AG09309 (cell line): ENCODE data around the gene CSF3.
A peak's percentile ranks its signal among the peaks of the same experiment; 100 is the strongest.

Experiments
- DNase-seq: peaks from one replicate; pipeline ENCODE4 v3.0.0-alpha.2; 2010; ENCODE audit warnings: low read depth
- H3K4me3 ChIP-seq: 2 replicates; pipeline ENCODE4 v1.5.1; 2011; ENCODE audit warnings: mild to moderate bottlenecking, low read depth, low read length, moderate library complexity; ENCODE audit not compliant: control insufficient read depth
- TF ChIP-seq, protein P1 (sequence below): IDR thresholded peaks from 2 replicates; pipeline ENCODE4 v1.5.1; 2011; ENCODE audit warnings: mild to moderate bottlenecking, low read depth, low read length, inconsistent platforms; ENCODE audit not compliant: insufficient read depth, control insufficient read depth; ENCODE audit errors: missing control alignments

The CSF3 gene

DNA sequence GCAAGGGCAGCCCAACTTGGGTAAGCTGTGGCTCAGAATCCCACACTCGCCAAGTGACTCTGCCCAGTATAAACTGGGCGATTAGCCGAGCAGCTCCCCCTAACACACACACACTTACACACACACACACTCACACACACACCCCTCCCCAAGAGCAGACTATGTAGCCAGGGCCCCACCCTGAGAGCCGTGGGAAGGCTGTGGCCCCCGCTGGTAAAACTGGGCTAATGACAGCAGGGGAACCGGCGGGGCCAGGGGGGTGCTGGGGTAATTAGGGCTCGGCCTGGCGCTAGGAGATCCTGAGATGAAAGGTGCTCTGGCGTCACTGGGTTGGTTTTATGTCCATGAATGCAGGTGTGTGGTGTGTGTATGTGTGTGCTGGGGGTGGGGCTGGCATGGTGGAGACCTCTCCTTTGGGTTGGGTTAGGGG lies 46.4 kb downstream of the CSF3 start:
- TF ChIP-seq, protein P1, sequence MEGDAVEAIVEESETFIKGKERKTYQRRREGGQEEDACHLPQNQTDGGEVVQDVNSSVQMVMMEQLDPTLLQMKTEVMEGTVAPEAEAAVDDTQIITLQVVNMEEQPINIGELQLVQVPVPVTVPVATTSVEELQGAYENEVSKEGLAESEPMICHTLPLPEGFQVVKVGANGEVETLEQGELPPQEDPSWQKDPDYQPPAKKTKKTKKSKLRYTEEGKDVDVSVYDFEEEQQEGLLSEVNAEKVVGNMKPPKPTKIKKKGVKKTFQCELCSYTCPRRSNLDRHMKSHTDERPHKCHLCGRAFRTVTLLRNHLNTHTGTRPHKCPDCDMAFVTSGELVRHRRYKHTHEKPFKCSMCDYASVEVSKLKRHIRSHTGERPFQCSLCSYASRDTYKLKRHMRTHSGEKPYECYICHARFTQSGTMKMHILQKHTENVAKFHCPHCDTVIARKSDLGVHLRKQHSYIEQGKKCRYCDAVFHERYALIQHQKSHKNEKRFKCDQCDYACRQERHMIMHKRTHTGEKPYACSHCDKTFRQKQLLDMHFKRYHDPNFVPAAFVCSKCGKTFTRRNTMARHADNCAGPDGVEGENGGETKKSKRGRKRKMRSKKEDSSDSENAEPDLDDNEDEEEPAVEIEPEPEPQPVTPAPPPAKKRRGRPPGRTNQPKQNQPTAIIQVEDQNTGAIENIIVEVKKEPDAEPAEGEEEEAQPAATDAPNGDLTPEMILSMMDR: no peak
- DNase-seq: no peak
- no peak overlapping the region for H3K4me3 ChIP-seq

GRCh38 chr17:40062329-40063186 lies 47.3 kb downstream of the CSF3 start, which contains the start of gene THRA:
Gene THRA, plus strand, starts transcription at chr17:40062965. Its CDS starts 11,524 bp downstream, at chr17:40074489.
- TF ChIP-seq, protein P1: peak; percentile 7
- DNase-seq: no peak
- peak within 1 kb of the TSS; percentile 98 for H3K4me3 ChIP-seq

DNA sequence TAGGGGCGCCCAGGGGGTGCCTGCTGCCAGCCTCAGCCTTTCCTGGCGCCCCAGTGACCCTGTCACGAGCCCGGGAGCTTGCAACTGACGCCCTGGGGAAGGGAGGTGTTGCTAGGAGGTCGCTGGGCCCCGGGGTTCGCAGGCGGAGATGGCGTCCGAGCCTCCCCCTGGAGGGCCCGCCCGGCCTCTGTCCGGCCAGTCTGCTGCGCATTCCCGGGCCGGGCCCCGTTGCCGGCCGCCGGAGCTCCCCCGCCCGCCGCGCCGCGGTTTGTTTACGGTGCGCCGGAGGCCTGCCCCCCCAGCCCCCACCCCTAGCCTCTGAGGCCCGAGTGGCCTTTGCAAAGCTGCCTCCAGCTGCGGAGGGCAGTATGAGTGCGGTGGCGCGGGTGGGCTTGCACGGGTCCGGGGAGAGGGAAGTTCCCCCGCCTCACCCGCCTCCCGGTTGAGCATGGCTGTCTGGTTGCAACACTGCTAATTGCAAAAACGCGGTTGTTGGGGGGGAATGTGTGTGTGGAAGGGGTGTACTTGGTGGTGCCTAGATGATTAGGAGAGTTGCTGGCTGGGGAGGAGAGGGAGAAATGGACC lies 48.0 kb downstream of the CSF3 start:
- TF ChIP-seq, protein P1: no peak
- peak overlapping the region; percentile 98 for H3K4me3 ChIP-seq
- no peak for DNase-seq

GRCh38 chr17:40063901-40064531 lies 48.8 kb downstream of the CSF3 start:
- peak overlapping the region; percentile 98 for H3K4me3 ChIP-seq

DNA sequence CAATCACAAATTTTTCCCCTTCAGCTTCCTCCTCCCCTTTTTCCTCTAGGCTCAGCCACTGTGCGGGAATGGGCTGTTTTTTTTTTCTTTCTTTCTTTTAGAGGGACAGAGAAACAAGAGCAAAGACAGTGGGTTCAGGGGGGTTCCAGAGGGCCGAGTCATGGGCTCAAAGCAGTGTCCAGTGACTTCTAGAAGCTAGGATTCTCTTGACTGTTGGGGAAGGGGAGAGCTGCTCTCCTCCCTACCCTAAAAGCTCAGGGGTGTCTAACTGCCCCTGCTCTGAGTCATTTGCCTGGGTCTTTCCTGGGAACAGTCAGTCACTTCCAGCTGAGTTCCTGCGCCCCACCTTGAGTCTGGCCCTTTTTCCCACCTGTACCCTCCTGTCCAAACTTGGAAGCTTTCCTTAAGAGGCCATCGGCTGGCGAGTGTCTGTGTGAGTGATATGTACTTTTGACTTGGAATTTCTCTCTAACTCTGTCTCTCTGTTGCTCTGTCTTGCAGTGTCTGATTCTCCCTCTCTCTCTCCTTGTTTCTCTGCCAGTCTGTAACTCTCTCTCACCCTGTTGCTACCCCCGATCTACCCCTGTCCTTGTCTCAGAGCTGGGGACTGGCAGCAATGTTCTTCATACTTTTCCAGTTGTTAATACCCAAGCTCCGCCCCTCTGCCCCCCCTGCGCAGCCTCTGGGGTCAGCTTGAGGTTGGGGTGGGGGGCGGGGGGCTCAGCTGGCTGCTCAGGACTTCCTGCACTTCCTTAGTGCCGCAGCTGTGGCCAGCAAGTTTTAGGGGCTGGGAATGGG lies 49.9 kb downstream of the CSF3 start:
- TF ChIP-seq, protein P1: no peak
- DNase-seq: no peak
- peak overlapping the region; percentile 25 for H3K4me3 ChIP-seq

More at GRCh38 chr17:40063901-40064531, 48.8 kb downstream of the CSF3 start:
- TF ChIP-seq, protein P1: no peak
- DNase-seq: no peak
